SK-N-DZ (cell line): Measurements from ENCODE around the gene RBM19.
A peak's percentile ranks its signal among the peaks of the same experiment; 100 is the strongest.

ENCODE experiments used
- DNase-seq: peaks from one replicate; pipeline ENCODE4 v3.0.0-alpha.2; 2015; ENCODE audit warnings: low spot score

The RBM19 gene

GRCh38 chr12:113882690-113883089 is 83.4 kb downstream of the RBM19 start:
- DNase-seq: no peak

GRCh38 chr12:113880988-113881962 is 84.8 kb downstream of the RBM19 start:
- no peak for DNase-seq

GRCh38 chr12:113880326-113880725 is 85.8 kb downstream of the RBM19 start:
- no peak for DNase-seq

- DNase-seq: no peak
Observed at GRCh38 chr12:113879658-113880057, 86.5 kb downstream of the RBM19 start.

- no peak for DNase-seq
Observed at GRCh38 chr12:113877607-113878006, 88.5 kb downstream of the RBM19 start.

GRCh38 chr12:113876160-113876559 is 90.0 kb downstream of the RBM19 start:
- DNase-seq: no peak

GRCh38 chr12:113875691-113876090 is 90.4 kb downstream of the RBM19 start:
- DNase-seq: no peak

GRCh38 chr12:113874999-113875561 is 91.0 kb downstream of the RBM19 start:
- no peak for DNase-seq

- no peak for DNase-seq
Observed at GRCh38 chr12:113874326-113874725, 91.8 kb downstream of the RBM19 start.

- peak; percentile 23 for DNase-seq
Observed at GRCh38 chr12:113873740-113874139, 92.4 kb downstream of the RBM19 start.

- DNase-seq: no peak
Observed at GRCh38 chr12:113870890-113871289, 95.2 kb downstream of the RBM19 start.

- DNase-seq: no peak
Observed at GRCh38 chr12:113870035-113870434, 96.1 kb downstream of the RBM19 start.

- DNase-seq: no peak
Observed at GRCh38 chr12:113868365-113868764, 97.8 kb downstream of the RBM19 start.

- DNase-seq: no peak
Observed at GRCh38 chr12:113867258-113867657, 98.9 kb downstream of the RBM19 start.

GRCh38 chr12:113866496-113866895 is 99.6 kb downstream of the RBM19 start:
- DNase-seq: no peak

GRCh38 chr12:113863455-113863845 is 102.7 kb downstream of the RBM19 start:
- no peak for DNase-seq

GRCh38 chr12:113862590-113863454 is 103.3 kb downstream of the RBM19 start:
- no peak for DNase-seq

GRCh38 chr12:113861708-113862312 is 104.3 kb downstream of the RBM19 start:
- DNase-seq: no peak

- no peak for DNase-seq
Observed at GRCh38 chr12:113860950-113861349, 105.2 kb downstream of the RBM19 start.

- DNase-seq: no peak
Observed at GRCh38 chr12:113860059-113860820, 105.9 kb downstream of the RBM19 start.
